ENCODE results near the gene GSK3B.

The GSK3B gene

GRCh38 chr3:120093911-120094775 lies at the start of gene GSK3B:
Gene GSK3B (minus strand): TSS chr3:120094447. CDS start chr3:120093434, 1,013 bp downstream.
- no peak for DNase-seq

GRCh38 chr3:120143676-120144075 lies 49.4 kb upstream of the GSK3B start:
- DNase-seq = no peak

GRCh38 chr3:120142236-120142635 lies 48.0 kb upstream of the GSK3B start:
- DNase-seq = no peak

GRCh38 chr3:120140098-120140742 lies 46.0 kb upstream of the GSK3B start:
- no peak for DNase-seq

- DNase-seq = no peak
Measured at GRCh38 chr3:120139140-120139539, 44.9 kb upstream of the GSK3B start.

- DNase-seq = no peak
Measured at GRCh38 chr3:120137548-120137947, 43.3 kb upstream of the GSK3B start.

GRCh38 chr3:120130656-120131055 lies 36.4 kb upstream of the GSK3B start:
- DNase-seq = no peak

- DNase-seq = no peak
Measured at GRCh38 chr3:120129718-120130513, 35.7 kb upstream of the GSK3B start.

- DNase-seq = peak; percentile 83
Measured at GRCh38 chr3:120129051-120129450, 34.8 kb upstream of the GSK3B start.

GRCh38 chr3:120125992-120126391 lies 31.7 kb upstream of the GSK3B start:
- DNase-seq = no peak

GRCh38 chr3:120119846-120120510 lies 25.7 kb upstream of the GSK3B start:
- DNase-seq = no peak

- no peak for DNase-seq
Measured at GRCh38 chr3:120114981-120115380, 20.7 kb upstream of the GSK3B start.

- DNase-seq = no peak
Measured at GRCh38 chr3:120114376-120114775, 20.1 kb upstream of the GSK3B start.

GRCh38 chr3:120113128-120114116 lies 19.2 kb upstream of the GSK3B start:
- no peak for DNase-seq

- no peak for DNase-seq
Measured at GRCh38 chr3:120111898-120112297, 17.7 kb upstream of the GSK3B start.

GRCh38 chr3:120103276-120103675 lies 9.0 kb upstream of the GSK3B start:
- DNase-seq = no peak

GRCh38 chr3:120102674-120103073 lies 8.4 kb upstream of the GSK3B start:
- peak; percentile 79 for DNase-seq

GRCh38 chr3:120102232-120102631 lies 8.0 kb upstream of the GSK3B start:
- peak; percentile 26 for DNase-seq

GRCh38 chr3:120101624-120102023 lies 7.4 kb upstream of the GSK3B start:
- DNase-seq = no peak

GRCh38 chr3:120100711-120101110 lies 6.5 kb upstream of the GSK3B start:
- DNase-seq = no peak

- DNase-seq = no peak
Measured at GRCh38 chr3:120098710-120099109, 4.5 kb upstream of the GSK3B start.

- DNase-seq = no peak
Measured at GRCh38 chr3:120095979-120096426, 1.8 kb upstream of the GSK3B start.
